Measurements from ENCODE around the gene TNPO2.

The TNPO2 gene

DNA sequence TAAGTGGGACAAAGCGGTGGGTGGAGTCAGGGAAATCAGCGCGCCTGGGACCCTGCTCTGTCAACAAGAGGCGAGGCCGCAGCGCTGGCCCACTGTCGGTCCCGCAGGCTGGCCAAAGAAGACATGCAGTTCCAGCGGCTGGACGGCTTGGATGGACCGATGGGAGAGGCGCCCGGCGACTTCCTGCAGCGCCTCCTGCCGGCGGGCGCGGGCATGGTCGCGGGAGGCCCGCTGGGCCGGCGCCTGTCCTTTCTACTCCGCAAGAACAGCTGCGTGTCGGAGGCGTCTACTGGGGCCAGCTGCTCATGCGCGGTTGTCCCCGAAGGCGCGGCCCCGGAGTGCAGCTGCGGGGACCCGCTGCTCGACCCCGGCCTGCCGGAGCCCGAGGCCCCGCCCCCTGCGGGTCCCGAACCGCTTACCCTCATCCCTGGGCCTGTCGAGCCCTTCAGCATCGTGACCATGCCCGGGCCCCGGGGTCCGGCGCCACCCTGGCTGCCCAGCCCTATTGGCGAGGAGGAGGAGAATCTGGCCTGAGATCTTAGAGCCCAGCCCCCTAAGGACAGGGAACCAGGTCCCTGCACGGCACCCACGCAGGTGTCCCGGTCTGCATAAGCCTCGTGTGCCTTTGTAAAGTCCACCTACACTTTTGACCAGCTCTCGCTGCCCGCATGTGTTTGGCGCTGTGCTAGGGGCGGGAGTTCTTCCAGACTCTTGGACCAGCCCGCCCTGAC lies 34.0 kb upstream of the TNPO2 start:
- TF ChIP-seq, protein P1, sequence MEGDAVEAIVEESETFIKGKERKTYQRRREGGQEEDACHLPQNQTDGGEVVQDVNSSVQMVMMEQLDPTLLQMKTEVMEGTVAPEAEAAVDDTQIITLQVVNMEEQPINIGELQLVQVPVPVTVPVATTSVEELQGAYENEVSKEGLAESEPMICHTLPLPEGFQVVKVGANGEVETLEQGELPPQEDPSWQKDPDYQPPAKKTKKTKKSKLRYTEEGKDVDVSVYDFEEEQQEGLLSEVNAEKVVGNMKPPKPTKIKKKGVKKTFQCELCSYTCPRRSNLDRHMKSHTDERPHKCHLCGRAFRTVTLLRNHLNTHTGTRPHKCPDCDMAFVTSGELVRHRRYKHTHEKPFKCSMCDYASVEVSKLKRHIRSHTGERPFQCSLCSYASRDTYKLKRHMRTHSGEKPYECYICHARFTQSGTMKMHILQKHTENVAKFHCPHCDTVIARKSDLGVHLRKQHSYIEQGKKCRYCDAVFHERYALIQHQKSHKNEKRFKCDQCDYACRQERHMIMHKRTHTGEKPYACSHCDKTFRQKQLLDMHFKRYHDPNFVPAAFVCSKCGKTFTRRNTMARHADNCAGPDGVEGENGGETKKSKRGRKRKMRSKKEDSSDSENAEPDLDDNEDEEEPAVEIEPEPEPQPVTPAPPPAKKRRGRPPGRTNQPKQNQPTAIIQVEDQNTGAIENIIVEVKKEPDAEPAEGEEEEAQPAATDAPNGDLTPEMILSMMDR (IDR thresholded peaks at IDR 0.05; ENCODE audit: insufficient read depth, low read length, poor library complexity, severe bottlenecking): peak; percentile 74
- Histone ChIP-seq H3K36me3 (ENCODE audit: control insufficient read depth, insufficient read depth, low read length) (no peaks in the 10 kb centered on the region), H3K4me3 (replicated peaks; ENCODE audit: low read depth, low read length) (peak overlapping the region; percentile 11), H3K27me3 (replicated peaks; ENCODE audit: control insufficient read depth, insufficient read depth, low read length) (no peaks in the 10 kb centered on the region)
- peak; percentile 83 for DNase-seq (ENCODE audit: extremely low read depth, insufficient read length)

DNA sequence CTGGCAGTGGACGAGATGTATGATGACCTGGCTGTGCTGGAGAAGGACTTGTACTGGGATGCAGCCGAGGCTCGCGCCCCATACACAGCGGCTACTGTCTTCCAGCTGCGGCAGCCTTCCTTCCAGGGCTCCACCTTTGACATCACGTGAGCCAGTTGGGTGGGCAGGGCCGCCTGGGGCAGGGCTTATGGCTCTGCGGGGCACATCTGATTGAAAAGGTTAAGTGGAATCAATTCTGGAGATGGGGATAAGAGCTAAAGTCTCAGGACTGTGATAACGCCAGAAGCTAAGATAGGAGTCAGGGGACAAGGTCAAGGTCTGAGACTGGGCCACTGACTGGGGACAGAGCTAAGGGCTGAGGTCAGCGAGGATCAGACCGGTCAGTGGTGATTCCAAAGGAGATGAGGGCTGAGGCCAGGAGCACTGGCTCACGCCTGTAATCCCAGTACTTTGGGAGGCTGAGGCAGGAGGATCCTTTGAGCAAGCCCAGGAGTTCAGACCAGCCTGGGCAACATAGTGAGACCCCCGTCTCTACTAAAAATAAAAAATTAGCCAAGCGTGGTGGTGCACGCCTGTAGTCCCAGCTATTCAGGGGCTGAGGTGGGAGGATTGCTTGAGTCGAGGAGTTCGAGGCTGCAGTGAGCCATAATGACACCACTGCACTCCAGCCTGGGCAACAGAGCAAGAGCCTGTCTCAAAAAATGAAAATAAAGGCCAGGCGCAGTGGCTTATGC lies 32.6 kb upstream of the TNPO2 start:
- no peaks in the 10 kb centered on the region; the same call in 1 of the 2 replicates for H3K27me3 ChIP-seq (replicated peaks; ENCODE audit: control insufficient read depth, insufficient read depth, low read length)
- no peak for DNase-seq (ENCODE audit: extremely low read depth, insufficient read length)
- no peaks in the 10 kb centered on the region for H3K36me3 ChIP-seq (ENCODE audit: control insufficient read depth, insufficient read depth, low read length)
- TF ChIP-seq, protein P1 (IDR thresholded peaks at IDR 0.05; ENCODE audit: insufficient read depth, low read length, poor library complexity, severe bottlenecking): no peak
- no peak overlapping the region for H3K4me3 ChIP-seq (replicated peaks; ENCODE audit: low read depth, low read length)

GRCh38 chr19:12754465-12755196 lies 30.9 kb upstream of the TNPO2 start:
- no peaks in the 10 kb centered on the region for H3K36me3 ChIP-seq (ENCODE audit: control insufficient read depth, insufficient read depth, low read length)
- no peak for DNase-seq (ENCODE audit: extremely low read depth, insufficient read length)
- H3K27me3 ChIP-seq (replicated peaks; ENCODE audit: control insufficient read depth, insufficient read depth, low read length): no peaks in the 10 kb centered on the region; the same call in 1 of the 2 replicates
- TF ChIP-seq, protein P1 (IDR thresholded peaks at IDR 0.05; ENCODE audit: insufficient read depth, low read length, poor library complexity, severe bottlenecking): no peak
- no peak overlapping the region for H3K4me3 ChIP-seq (replicated peaks; ENCODE audit: low read depth, low read length)

- H3K36me3 ChIP-seq (ENCODE audit: control insufficient read depth, insufficient read depth, low read length): peaks cover 7% of the 10 kb centered on the region
- TF ChIP-seq, protein P1 (IDR thresholded peaks at IDR 0.05; ENCODE audit: insufficient read depth, low read length, poor library complexity, severe bottlenecking): no peak
- no peak overlapping the region for H3K4me3 ChIP-seq (replicated peaks; ENCODE audit: low read depth, low read length)
- H3K27me3 ChIP-seq (replicated peaks; ENCODE audit: control insufficient read depth, insufficient read depth, low read length): no peaks in the 10 kb centered on the region; the same call in 1 of the 2 replicates
- no peak for DNase-seq (ENCODE audit: extremely low read depth, insufficient read length)
These were observed 28.5 kb upstream of the TNPO2 start for GRCh38 chr19:12752056-12752781.

- H3K4me3 ChIP-seq (replicated peaks; ENCODE audit: low read depth, low read length): no peak within 1 kb of the TSS
These were observed 27.9 kb upstream of the TNPO2 start, which contains the start of gene BEST2 for GRCh38 chr19:12751635-12752034. Gene BEST2, plus strand, starts transcription at chr19:12751791. Its CDS starts 802 bp downstream, at chr19:12752593.

More at GRCh38 chr19:12751635-12752034, 27.9 kb upstream of the TNPO2 start, which contains the start of gene BEST2:
- DNase-seq (ENCODE audit: extremely low read depth, insufficient read length): no peak
- TF ChIP-seq, protein P1 (IDR thresholded peaks at IDR 0.05; ENCODE audit: insufficient read depth, low read length, poor library complexity, severe bottlenecking): no peak
- Histone ChIP-seq H3K27me3 (replicated peaks; ENCODE audit: control insufficient read depth, insufficient read depth, low read length) (no peaks in the 10 kb centered on the region; the same call in 1 of the 2 replicates), H3K36me3 (ENCODE audit: control insufficient read depth, insufficient read depth, low read length) (peaks cover 10% of the 10 kb centered on the region)

All from GM06990 (cell line).